ENCODE data around the gene TLX2.
"Not testable (repeated sequence)": the region's sequence is repeated elsewhere in the genome, so short reads cannot be mapped to it uniquely, and the experiment has no call there.

GRCh38 chr2:74470742-74471141 lies 43.5 kb upstream of the TLX2 start:
- TF ChIP-seq, protein P1, sequence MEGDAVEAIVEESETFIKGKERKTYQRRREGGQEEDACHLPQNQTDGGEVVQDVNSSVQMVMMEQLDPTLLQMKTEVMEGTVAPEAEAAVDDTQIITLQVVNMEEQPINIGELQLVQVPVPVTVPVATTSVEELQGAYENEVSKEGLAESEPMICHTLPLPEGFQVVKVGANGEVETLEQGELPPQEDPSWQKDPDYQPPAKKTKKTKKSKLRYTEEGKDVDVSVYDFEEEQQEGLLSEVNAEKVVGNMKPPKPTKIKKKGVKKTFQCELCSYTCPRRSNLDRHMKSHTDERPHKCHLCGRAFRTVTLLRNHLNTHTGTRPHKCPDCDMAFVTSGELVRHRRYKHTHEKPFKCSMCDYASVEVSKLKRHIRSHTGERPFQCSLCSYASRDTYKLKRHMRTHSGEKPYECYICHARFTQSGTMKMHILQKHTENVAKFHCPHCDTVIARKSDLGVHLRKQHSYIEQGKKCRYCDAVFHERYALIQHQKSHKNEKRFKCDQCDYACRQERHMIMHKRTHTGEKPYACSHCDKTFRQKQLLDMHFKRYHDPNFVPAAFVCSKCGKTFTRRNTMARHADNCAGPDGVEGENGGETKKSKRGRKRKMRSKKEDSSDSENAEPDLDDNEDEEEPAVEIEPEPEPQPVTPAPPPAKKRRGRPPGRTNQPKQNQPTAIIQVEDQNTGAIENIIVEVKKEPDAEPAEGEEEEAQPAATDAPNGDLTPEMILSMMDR (IDR thresholded peaks at IDR 0.05; ENCODE audit: low read length), result not testable (repeated sequence)
- not testable (repeated sequence) for TF ChIP-seq EZH2 (IDR thresholded peaks at IDR 0.05; ENCODE audit: borderline replicate concordance, low read length)
